Brain pericyte (primary cell): ENCODE measurements around the gene METTL8.
A peak's percentile ranks its signal among the peaks of the same experiment; 100 is the strongest.
"Not testable (repeated sequence)": the region's sequence is repeated elsewhere in the genome, so short reads cannot be mapped to it uniquely, and the experiment has no call there.

Source experiments
- DNase-seq: peaks from one replicate; pipeline ENCODE4 v3.0.0-alpha.2; 2012; ENCODE audit warnings: low read depth, low spot score

METTL8 gene

DNA sequence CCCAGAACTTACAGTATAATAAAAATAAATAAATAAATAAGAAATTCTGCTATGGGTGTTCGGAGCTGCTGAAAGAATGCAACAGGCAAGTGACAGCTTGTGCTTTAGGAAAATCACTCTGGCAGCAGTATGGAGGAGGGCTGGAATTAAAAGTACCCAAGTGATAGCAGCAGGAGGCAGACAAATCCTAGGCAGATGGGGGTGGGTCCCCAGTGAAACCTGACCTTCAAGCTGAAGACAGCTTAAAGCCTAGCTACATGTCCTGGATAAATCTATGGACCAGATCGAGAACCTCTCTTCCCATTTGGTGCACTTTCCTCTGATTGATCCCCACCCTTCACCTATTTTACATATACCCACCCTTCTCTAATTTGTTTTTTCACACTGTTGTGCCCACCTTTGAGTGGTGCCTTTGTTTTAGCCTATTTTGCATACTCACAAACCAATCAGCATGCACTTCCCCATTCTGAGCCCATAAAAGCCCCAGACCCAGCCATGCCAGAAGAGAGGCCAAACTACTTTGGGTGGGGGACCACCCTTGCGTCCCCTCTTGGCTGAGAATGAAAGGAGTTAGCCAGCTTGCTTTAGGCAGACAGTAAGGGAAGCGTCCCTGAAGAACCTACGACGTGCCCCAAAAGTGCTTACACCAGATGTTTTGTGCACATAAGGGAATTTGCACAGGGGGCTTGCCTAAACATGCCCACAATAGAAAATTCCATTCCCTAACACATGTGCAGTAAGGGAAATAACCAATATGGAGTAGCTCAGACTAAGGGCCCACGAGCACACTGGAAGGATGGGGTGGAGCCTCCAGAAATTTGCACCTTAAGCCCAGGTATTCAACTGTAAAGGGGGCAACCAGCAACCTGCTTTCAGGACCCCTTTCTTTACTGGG is 3.0 kb downstream of the METTL8 start:
- no peak for DNase-seq

DNA sequence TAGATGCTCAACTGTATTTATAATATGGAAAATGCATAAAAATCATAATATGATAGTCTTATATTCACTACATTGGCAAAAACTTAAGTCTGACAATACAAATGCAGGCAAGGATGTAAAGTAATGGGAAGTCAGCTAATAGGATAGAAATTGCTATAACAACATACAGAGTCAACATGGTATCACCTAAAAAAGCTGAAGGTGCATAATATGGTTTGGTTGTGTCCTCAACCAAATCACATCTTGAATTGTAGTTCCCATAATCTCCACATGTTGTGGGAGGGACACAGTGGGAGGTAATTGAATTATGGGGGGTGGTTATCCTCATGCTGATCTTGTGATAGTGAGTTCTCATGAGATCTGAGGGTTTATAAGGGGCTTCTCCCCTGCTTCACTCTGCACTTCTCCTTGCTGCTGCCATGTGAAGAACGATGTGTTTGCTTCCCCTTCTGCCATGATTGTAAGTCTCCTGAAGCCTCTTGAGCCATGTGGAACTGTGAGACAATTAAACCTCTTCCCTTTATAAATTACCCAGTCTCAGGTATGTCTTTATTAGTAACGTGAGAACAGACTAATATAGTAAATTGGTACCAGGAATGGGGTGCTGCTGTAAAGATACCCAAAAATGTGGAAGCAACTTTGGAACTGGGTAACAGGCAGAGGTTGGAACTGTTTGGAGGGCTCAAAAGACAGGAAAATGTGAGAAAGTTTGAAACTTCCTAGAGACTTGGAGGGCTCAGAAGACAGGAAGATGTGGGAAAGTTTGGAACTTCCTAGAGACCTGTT is 10.9 kb downstream of the METTL8 start:
- not testable (repeated sequence) for DNase-seq

DNA sequence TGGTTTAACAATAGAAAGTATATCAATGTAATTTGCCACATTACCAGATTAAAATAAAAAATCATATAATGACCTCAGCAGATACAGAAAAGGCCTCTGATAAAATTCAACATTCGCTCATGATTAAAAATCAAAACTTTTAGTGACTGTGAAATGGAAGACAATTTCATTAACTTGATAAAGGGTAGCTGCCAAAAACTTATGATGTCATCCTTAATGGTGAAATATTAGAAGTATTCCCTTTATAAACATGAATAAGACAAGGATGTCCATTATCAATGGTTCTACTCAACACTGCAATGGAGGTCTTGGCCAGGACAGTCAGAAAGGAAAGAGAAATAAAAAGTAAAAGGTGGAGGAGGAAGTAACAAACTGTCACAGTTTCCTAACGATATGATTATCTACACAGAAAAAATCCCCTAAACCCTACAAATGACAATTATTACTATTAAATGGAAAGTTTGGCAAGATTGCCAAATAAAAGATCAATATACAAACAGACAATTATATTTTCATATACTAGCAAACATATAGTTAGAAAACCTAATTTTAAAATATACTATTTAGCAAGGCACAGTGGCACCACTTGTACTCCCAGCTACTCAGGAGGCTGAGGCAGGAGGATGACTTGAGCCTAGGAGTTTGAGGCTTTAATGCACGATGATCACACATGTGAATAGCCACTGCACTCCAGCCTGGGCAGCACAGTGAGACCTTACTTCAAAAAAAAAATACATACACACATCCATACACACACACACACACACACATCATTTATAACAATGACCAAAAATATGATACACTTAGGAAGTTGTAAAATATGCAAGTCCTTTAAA is 12.8 kb downstream of the METTL8 start:
- no peak for DNase-seq

DNA sequence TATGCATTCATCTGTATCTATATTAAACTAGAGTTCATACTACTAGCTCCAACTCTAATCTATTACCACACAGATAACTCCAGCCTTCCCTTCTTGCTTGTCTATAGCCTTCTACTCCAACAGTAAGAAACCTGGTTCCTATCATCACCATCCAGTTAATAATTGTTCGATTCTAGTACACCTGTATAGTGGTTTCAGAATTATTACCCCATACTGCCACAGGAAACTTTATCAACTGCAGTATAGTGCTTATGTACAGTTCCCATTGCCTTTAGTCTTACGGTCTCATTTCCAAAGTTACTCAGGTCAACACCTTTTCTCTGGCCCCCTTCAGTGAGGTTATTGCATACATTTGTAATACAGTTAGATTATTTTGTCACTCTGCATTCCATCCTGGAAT is 14.5 kb downstream of the METTL8 start:
- no peak for DNase-seq

DNA sequence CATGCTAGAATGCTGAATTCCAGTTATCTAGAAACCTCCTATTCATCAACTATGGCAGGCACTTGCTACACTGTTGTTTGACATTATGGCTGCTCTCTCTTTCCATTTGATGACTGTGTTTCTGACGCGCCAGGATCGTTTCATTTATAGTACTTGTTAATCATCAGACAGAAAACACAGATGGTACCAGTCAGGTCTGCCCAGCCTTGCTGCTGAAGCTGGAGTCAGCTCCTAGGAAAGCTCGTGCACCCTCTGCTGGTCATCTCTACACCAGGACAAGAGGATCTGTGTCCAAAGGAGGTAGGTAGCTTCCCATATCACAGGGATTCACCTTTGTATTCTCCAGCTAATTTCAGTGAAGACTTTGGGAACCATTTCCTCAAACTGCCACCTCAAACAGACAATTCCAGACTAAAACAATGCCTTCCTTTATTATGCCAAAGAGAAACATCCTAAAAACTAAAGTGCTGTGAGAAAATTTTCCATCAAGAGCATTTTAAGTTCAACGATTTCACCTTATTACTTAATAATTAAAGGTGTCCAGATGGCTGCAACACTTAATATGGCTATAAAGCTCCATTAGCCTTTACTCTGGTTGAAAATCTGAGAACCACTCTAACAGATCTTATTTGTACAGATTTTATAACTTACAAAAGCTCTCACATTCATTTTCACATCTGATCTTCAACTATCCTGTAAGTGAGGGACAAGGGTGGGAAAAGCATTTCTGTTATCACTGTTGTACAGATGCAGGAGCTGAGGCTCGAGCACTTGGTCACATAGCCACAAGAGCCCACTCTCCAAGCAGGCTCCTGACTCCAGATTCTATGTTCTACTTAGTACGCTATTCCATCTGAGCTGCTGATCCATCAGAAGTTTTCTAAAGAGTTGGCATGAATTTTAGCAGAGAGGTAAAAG is 17.5 kb downstream of the METTL8 start:
- peak; percentile 64 for DNase-seq

DNA sequence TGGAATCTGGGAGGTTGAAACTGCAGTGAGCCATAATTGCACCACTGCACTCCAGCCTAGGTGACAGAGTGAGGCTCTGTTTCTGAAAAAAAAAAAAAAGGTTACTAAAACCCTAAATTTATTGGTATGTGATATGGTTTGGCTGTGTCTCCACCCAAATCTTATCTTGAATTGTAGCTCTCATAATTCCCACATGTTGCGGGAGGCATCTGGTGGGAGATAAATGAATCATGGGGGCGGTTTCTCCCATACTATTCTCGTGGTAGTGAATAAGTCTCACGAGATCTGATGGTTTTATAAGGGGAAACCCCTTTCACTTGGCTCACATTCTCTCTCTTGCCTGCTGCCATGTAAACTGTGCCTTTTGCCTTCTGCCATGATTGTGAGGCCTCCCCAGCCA is 19.1 kb downstream of the METTL8 start:
- not testable (repeated sequence) for DNase-seq

DNA sequence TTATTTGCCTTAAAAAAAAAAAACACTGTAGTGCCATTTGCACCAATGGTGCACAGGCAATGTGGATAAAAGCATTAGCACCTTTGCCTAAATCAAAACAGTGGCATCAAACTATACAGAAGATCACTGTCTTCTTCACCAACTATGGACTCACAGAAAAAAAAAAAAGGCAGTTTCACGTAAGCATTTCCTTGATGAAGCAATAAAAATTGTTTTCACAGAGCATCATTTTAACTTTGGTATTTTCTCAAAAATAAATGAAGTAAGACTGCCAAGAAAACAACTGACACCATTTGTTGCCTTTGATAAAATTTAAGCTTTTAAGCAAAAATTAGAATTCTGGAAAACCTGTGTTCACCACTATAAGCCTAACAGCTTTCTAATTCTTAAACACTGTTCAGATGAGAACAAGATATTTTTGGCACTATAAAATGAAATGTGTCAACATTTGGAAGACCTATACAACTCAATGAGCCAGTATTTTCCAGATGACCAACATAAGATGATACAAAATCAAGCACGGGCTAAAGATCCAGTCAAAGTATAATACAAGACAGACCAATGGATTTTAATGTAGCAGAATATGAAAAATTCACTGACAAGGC is 21.1 kb downstream of the METTL8 start:
- no peak for DNase-seq

DNA sequence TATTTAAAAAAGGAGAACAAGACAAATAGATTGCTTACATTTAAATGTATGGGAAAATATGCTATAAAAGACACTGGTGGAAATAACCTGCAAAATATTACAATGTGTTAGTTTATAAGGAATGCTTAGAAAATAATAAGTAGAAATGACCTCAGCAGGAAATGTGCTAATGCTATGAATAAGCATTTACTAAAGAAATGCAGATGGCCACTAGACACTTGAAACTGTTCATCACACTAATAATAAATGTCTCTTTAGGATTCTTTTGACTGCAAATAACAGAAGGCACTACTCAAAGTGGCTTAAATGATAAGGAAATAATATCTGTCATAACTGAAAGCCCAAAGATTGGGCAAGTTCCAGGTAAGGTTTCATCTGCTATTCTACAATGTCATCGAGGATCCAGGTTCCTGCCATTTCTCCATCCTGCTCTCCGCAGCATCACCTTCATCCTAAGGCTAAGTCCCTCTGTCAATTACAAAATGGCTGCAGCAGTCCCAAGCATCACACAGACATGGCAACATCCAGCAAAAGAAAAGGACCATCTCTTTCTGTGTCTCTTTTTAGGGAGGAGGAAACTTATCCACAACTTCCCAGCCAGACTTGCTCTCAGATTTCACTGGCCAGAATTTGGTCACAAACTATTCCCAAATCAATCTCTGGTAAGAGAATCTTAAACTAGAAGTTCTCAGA is 21.9 kb downstream of the METTL8 start:
- DNase-seq, result no peak

DNA sequence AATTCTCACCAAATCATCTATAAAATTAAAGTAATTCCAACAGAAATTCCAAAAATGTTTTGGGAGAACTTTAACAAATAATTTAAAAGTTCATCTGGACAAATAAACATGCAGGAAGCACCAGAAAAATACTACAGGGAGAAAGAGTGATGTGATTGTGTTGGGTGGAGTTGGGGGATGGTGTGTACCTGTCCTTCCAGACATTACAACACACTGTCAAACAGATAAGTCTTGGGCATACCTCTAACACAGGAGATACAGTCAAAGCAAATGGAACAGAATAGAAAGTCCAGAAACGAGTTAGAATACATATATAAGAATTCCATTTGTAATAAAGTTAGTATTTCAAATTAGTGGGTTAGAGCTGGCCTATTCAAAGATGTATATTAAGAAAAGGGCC is 22.6 kb downstream of the METTL8 start:
- DNase-seq, result no peak

DNA sequence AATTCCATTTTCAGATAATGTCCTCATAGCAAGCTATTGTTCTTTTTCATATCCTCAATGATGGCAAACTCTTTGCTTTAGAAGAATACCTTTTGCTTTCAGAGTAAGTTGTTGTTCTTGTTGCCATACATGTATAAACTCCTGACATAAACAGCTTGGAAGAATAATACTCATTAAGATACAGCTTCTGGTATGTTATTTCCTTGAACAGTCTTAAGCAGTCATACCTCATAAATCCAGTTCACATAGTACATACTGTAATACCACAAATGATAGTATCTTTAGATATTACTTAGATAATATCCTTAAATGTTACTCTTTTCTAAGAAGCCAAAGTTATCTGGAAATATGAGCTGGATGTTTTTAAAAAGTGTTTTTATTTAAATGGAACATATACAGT is 23.2 kb downstream of the METTL8 start:
- no peak for DNase-seq

DNA sequence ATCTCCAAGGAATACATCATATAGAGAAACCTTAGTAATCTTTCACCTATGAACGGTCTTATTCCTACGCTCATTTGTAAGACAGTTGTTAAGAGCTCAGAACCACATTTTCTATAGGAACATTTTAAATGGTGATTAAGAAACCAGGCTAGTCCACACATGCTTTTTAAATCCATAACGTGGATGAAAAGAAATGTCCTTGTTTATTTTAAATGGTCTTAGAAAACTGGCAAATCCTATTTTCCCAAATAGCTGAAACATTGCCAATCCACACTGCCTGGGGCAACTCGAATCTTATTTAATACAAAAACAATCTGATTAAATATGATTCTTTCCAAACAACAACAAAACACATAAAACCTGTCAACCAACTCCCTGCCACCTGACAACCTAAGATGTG is 23.7 kb downstream of the METTL8 start:
- no peak for DNase-seq

DNA sequence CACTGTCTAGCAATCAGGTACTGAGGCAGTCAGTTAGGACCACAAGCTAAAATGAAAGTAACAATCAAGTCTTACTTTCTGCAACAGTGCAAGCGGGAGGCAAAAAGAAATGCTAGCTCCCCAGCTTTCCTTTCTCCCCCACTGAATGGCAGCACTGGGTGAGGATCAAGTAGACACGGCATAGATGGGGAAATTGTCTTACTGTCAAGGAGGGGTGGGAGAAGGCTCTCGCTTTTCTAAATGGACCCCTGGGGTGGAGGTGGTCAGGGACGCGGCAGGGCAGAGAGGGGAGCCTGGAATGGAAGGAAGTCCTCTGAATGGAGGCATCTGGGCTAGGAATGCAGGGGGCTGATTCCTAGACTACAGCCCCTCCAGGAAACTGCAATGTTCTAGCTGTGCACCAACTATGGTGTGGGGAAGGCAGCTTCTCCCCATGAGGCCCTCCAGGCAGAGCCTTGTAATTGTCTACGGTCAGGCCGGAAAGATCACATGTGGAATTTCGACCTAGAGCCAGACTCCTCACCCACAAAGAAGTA is 24.3 kb downstream of the METTL8 start:
- no peak for DNase-seq

DNA sequence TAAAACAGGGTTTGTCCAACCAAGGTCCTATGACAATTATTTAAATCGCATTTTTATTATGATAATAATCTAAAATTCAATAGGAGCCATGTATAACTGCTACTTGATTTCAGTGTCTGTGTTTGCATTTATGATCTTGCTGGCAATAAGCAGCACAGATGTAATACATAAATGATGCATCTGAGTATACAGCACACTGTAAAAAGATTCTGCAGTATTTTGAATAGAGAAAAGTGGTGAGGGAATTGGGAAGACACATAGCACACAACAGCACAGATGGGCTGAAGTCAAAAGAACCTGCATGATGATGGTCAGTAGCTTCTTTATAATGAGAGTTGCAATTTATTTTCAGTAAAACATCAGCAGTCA is 26.1 kb downstream of the METTL8 start:
- no peak for DNase-seq

DNA sequence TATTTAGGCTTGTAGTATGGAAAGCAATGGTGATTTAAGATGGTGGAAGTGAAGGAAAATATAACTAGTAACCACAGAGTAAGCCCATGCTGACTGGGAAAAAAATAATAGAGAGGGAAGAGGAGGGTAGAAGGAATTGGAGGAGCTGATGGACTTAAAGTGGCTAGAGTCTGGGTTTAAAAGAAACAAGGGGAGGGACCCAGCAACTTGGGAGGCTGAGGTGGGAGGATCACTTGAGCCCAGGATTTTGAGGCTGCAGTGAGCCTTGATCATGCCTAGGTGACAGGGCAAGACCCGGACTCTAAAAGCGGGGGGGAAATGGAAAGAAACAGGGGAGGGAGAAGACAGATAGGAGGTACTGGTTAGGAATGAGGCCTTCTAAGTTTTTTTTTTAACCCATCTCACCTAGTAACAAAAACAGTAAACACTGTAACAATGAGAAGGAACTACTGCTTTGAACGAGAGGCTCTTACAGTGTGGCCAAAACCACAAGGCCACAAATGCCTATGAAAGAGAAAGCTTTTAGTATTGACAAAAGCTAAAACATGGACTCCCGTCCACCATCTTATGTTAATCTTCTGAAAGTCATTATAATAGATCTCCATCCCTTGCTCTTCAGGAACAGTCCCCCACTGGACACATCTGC is 26.6 kb downstream of the METTL8 start:
- no peak for DNase-seq

DNA sequence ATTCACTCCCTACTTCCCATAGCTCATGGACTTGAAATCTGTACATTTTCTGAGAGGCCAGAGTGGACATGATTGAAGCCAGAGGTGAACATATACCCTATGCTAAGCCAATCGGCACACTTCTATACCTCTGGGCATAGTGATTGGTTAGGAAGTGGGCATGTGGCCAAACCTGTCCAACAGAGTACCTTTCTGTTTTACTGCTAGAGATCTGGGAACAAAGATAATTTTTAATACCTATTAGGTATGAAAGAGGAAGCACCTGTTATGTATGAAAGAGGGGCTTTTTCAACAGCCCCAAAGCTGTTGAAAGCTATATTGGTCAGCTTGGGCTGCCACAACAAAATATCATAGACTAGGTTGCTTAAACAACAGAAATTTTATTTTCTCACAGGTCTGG is 27.7 kb downstream of the METTL8 start:
- no peak for DNase-seq

DNA sequence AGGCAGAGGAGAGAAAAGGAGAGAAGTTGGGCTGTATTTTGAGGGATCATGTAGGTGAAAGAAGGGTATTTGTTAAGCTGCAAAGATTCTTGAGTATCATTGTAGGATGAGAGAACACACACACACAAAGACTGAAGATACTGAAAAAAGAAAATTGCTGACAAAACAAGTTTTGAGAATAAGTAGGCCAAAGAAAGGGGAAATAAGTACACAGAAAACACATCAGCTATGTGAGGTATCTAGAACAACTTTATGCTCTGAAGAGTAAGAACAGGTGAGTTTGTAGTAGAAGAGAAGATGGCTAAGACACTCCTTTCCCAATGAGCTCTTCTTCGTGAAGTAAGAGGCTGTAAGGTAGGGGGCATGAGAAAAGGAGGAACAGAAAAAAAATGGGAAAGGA is 28.2 kb downstream of the METTL8 start:
- no peak for DNase-seq

DNA sequence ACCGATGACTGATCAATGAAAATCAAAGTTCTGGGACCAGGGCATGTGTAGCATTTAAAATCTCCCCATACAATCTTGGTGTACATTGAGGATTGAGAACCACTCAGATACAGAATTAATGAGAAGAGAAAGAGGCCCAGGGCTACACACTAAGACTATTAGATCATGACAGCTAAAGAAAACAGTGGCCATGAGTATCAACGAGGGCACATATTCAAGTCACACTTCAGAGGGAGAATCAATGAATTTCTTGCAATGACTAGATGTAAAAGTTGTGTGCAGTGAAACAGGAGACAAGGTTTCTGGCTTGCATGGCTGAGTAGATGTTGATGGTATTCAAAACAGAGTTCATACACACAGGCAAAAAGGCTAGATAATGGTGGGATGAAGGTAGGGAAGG is 29.1 kb downstream of the METTL8 start:
- DNase-seq, result no peak

DNA sequence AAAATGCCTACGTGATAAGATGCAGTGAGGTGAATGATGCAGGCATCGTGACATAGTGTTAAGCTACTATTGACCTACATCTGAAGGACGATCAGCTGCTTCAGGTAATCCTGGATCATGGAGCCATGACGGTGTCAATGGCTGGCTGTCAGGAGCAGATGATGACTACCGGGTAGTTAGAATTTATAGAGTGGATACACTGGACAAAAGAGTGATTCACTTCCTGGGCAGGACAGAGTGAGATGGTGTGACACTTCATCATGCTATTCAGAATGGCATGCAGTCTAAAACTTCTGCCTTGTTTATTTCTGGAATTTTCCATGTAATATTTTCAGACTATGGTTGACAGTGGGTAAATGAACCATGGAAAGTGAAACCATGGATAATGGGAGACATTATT is 29.5 kb downstream of the METTL8 start:
- DNase-seq, result no peak

DNA sequence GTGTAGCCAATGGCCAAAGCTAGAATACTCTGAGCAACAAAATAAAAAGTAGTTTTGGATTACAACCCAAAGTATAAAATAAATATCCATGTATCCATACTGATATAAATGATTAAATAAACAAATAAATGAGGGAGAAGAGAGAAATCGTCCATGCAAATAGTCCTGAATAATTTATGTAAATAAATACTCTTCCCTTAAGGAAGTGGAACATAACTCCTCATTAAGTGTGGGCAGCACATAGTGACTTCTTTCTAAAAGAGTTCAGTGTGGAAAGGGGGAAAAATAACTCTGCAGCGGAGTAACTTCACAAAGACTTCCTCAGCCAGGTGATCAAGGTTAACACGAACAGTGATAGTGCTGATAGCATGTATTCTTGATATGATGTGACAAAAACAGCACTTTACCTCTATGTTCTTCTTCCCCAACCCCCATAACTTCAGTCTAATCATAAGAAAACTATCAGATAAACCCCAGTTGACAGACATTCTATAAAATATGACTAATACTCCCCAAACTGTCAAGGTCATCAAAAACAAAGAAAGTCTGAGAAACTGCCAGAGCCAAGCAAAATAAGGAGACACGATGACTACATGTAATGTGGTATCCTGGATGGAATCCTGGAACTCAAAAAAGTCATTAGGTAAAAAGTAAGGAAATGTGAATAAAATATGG is 30.7 kb downstream of the METTL8 start:
- DNase-seq, result no peak
